GM12864 (cell line): ENCODE data around the gene TRAF3.
"Not testable (repeated sequence)": the region's sequence is repeated elsewhere in the genome, so short reads cannot be mapped to it uniquely, and the experiment has no call there.

Experiments
- DNase-seq: peaks from one replicate; pipeline ENCODE4 v3.0.0-alpha.2; 2011; ENCODE audit warnings: low read depth
- H3K4me3 ChIP-seq: 2 replicates; pipeline ENCODE4 v1.5.1; 2011; ENCODE audit warnings: mild to moderate bottlenecking, low read depth, low read length, control low read depth
- CTCF ChIP-seq: IDR thresholded peaks from 2 replicates; pipeline ENCODE4 v1.5.1; 2011; ENCODE audit warnings: low read depth, mild to moderate bottlenecking, moderate library complexity, low read length, control low read depth, inconsistent platforms; ENCODE audit errors: missing control alignments

The TRAF3 gene

GRCh38 chr14:102854091-102854703 is 76.9 kb downstream of the TRAF3 start:
- no peak overlapping the region for H3K4me3 ChIP-seq
- TF ChIP-seq CTCF, result no peak
- no peak for DNase-seq

- no peak for TF ChIP-seq CTCF
- H3K4me3 ChIP-seq, result no peak overlapping the region
- no peak for DNase-seq
These were observed 78.9 kb downstream of the TRAF3 start for GRCh38 chr14:102856179-102856578.

GRCh38 chr14:102857444-102857843 is 80.2 kb downstream of the TRAF3 start:
- DNase-seq, result no peak
- TF ChIP-seq CTCF, result no peak
- no peak overlapping the region for H3K4me3 ChIP-seq

- no peak overlapping the region for H3K4me3 ChIP-seq
- no peak for TF ChIP-seq CTCF
- DNase-seq, result no peak
These were observed 82.7 kb downstream of the TRAF3 start for GRCh38 chr14:102859911-102860310.

GRCh38 chr14:102862154-102862773 is 85.0 kb downstream of the TRAF3 start:
- no peak for DNase-seq

GRCh38 chr14:102863381-102863780 is 86.1 kb downstream of the TRAF3 start:
- TF ChIP-seq CTCF, result no peak
- DNase-seq, result no peak
- no peak overlapping the region for H3K4me3 ChIP-seq

More at GRCh38 chr14:102862154-102862773, 85.0 kb downstream of the TRAF3 start:
- no peak for TF ChIP-seq CTCF
- no peak overlapping the region for H3K4me3 ChIP-seq

GRCh38 chr14:102865916-102866315 is 88.7 kb downstream of the TRAF3 start:
- not testable (repeated sequence) for DNase-seq, H3K4me3 ChIP-seq
